HG03520 (cell line): ENCODE results near the gene RNF25.
A peak's percentile ranks its signal among the peaks of the same experiment; 100 is the strongest.

ENCODE experiments used
- ATAC-seq: cut with Tn5 transposase; IDR thresholded peaks from one replicate; pipeline ENCODE4 v1.9.1; 2021; ENCODE audit warnings: mild to moderate bottlenecking, moderate library complexity; ENCODE audit not compliant: unreplicated experiment

RNF25 gene

GRCh38 chr2:218680061-218680460 is 8.3 kb upstream of the RNF25 start:
- ATAC-seq, result no peak

DNA sequence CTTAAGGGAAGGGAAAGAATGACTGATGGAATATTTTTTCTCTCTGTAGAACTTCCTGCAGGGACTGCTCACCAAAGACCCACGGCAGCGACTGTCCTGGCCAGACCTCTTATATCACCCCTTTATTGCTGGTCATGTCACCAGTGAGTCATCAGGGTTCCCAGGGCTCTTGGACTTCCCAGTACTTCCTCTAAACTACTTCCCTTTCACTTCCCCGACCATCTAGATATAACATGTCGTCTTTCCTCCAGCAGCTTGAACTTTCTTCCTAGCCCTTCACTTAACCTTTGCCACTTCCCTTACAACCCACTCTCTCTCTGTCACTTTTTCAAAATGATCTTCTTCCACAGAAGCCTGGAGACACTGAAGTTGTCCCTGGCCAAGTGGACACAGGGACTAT is 7.3 kb upstream of the RNF25 start:
- no peak for ATAC-seq

GRCh38 chr2:218671097-218671653 is 627 bp downstream of the RNF25 start:
- ATAC-seq, result no peak

GRCh38 chr2:218664653-218665052 is 7.1 kb downstream of the RNF25 start:
- no peak for ATAC-seq

GRCh38 chr2:218663901-218664300 is 7.9 kb downstream of the RNF25 start:
- ATAC-seq, result no peak

DNA sequence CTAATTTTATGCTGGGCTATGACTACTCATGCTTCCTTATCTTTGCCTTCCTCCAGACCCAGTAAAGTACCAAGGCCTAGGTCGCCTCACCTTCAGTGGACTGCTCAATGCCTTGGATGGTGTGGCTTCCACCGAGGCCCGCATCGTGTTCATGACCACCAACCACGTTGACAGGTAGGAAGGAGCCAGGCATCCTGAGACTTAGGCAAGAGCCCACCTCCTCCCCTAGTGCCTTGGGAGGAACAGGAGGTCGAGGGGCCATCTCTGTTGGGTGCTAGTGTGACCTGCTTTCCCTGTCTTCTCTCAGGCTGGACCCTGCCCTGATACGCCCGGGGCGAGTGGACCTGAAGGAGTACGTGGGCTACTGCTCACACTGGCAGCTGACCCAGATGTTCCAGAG is 9.0 kb downstream of the RNF25 start:
- ATAC-seq, result no peak

DNA sequence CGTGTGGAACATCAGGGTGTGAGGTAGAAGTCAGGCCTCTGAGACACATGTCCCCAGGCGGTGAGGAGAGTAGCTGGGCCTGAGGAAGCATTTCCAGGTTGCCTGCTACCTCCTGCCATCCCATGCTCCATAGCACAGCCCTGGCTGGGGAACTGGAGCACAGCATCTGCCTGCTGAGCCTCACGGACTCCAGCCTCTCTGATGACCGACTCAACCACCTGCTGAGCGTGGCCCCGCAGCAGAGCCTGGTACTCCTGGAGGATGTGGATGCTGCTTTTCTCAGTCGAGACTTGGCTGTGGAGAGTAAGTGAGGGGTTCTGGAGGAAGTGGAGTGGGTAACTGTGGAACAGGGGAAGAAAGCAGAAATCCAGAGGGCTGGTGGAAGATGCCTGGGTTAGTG is 9.4 kb downstream of the RNF25 start:
- no peak for ATAC-seq

- no peak for ATAC-seq
Measured at GRCh38 chr2:218659988-218660358, 11.8 kb downstream of the RNF25 start.

DNA sequence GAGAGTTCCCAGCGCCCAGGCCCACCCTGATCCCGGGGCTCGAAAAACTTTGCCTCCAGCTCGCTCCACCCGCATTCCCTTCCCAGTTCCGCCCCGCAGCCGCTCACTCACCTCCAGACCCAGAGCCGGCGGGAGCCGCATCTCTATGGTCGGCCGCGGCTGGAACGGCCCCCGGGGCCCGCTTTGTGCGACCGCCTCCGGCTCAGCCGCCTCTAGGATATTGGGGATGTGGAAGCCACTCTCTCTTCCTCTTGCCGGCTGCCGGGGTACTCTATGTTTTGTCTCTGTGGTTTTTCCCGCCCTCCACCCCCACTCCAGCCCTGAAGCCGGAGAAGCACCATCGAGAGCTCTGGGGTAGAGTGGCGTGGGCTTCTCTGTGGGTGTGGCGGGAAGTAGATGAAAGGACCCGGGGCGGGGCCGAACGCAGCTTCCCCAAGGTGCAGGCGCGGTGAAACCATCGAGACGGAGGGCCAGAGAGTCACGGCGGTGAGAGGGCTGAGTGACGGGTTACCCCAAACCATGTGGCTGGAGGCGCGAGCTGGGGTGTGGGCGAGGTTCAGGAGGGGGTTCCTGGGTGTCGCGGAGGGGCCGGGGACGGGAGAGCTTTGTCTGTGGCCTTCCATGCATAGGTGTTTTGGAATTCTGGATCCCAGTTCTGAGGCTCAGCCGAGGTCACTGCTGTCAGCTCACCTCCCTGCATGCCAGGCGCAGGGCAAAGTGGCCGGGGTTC is 12.4 kb downstream of the RNF25 start, which contains the start of the genes BCS1L and ZNF142:
Gene BCS1L (plus strand): TSS at position 426 of the 730 bp plus-strand sequence. CDS start 1,305 bp downstream, outside the sequence.
Gene ZNF142 (minus strand): TSS at position 366 of the 730 bp plus-strand sequence. CDS start 3,194 bp downstream, outside the sequence.
- peak; percentile 91 for ATAC-seq

DNA sequence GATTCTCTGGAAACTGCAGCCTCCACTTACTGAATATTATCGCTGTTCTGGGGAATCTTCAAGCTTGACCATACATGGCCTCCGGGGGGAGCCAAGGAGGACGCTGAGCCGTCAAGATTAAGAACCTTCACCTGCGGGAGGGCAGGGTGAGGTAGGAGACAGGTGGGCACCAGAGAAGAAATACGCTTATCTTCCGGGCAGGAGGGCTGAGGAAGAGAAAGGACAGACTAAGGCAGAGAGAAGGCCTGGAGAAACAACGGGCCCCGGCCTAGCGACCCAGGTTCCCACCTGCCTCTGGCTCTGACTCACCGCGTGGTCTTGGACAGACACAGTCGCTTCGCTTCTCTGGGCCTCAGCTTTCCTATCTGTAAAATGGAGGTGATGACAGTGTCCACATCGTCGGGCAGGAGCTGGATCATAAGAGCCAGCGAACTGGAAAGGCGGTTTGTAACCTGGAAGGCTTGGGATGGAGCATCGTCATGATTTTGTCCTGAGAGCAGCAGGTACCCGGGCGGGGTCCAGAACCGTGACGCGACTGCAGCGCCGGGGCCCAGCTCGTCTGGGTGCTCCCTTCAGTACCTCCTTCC is 13.0 kb downstream of the RNF25 start:
- peak; percentile 33 for ATAC-seq

DNA sequence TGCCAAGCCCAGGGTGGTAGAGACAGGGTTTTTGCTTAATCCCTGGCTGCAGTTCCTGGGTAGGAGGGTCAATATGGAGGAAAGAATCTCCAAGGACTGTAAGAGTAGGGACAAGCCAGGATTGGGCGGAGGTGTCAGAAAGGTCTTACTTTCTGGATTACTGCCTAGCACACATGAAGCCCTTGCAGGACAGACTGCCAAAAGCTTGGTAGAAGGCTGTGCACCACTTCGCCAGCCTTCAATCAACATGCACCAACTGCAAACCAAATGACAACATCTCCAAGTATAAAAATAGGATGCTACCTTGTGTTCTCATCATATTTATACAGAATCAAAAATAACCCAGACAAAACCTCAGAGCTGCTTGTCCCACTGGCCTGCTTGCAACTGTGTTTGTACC is 16.1 kb downstream of the RNF25 start:
- no peak for ATAC-seq

DNA sequence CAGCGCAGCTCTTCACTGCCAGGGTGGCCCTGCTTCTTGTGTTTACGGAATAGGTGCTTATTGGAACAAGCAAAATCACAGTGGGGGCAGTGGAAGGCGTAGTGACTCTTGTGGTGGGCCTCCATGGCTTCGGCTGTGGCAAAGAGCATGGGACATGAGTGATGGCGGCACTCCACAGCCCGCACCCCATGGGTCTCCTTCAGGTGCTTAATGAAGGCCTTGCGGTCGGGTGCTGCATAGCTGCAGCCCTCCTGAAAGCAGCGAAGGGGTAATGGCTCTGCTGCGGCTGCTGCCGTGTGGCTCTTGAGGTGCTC is 23.1 kb downstream of the RNF25 start:
- ATAC-seq, result no peak

GRCh38 chr2:218648088-218648786 is 23.6 kb downstream of the RNF25 start:
- ATAC-seq, result no peak

DNA sequence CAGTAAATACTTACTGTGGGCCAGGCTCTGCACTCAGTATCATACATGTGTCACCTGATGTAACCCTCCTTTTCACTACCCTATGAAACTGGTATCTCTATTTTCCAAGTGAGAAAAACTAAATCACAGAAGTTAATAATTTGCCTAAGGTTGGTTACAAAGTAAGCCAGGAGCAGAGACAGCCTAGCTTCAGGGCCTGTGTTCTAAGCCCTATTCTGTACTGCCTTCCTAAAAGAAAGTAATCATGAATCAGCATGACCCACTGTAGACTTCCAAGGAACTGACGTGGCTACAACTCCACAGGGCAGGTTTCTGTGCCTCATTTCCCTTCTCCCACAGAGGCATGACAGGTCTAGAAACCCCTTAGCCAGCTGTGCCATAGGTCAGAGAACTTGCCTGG is 26.7 kb downstream of the RNF25 start:
- no peak for ATAC-seq

- no peak for ATAC-seq
Measured at GRCh38 chr2:218644721-218645120, 27.1 kb downstream of the RNF25 start.

- ATAC-seq, result no peak
Measured at GRCh38 chr2:218643751-218644310, 28.0 kb downstream of the RNF25 start.

DNA sequence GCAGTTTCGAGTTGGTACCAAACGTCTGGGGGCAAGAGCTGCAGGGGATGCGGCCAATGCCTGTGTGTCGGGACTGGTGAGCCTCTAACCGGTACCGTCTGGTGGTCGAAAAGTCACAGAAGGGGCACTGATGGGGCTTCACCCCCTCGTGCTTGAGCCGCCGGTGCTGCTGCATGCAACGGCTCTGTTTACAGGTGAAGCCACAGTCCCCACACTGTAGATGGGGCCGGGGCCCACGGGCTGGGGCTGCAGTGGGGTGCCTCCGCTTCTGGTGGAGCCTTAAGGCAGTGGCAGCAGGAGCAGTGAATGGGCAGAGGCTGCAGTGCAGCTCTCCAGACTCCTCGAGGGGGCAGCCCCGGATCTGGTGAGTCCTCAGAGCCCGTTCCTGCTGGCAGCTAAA is 29.0 kb downstream of the RNF25 start:
- ATAC-seq, result no peak

DNA sequence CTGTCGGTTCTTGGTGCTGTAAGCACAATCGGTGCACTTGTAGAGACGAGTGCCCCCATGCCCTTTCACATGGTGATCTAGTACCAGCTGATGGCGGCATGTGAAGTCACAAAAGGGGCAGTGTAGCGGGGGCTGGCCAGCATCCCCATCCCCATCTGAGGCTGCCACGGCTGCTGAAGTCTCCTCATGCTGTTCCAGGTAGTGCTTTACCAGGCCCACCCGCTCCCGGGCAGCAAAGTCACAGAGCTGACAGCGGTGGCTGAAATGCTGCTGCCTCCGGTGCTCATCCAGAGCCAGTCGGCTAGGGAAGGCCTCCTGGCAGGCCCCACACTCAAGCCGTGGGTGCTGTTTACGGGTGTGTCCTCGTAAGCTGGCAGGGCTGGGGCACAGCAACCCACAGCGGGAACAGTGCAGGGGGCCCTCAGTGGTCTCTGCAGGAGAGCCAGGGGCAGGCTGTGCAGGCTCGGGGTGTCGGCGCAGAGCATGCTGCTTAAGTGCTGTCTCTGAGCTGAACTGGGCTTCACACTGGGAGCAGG is 29.6 kb downstream of the RNF25 start:
- no peak for ATAC-seq

- no peak for ATAC-seq
Measured at GRCh38 chr2:218638372-218638771, 33.4 kb downstream of the RNF25 start.

DNA sequence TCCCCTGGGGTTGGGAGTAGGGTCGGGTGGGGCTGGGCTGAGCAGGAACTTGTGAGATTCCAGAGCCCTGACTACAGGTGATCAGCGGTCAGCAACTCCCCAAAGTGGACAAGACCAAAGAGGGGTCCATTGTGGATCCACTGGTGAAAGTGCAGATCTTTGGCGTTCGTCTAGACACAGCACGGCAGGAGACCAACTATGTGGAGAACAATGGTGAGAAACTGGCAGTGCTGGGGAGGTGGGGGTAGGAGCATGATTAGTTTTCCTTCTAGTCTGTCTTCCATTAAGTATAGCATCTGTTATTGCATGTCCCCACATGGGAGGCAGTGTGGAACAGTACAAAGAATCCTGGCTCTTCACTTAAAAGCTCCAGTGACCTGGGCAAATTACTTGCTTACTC is 36.1 kb downstream of the RNF25 start:
- no peak for ATAC-seq

- no peak for ATAC-seq
Measured at GRCh38 chr2:218631837-218632236, 40.0 kb downstream of the RNF25 start.
